OCI-LY1 (cell line): ENCODE results near the gene ZNF462.

Source experiments
- CTCF ChIP-seq: fragments of 200-600 bp; sonication (generic), shearing (Covaris generic); IDR thresholded peaks from 2 replicates; pipeline ENCODE4 v1.5.1; 2017; ENCODE audit warnings: mild to moderate bottlenecking, antibody characterized with exemption, low read length, moderate library complexity, mixed read lengths
- EZH2 ChIP-seq: fragments of 200-600 bp; sonication (generic), shearing (Covaris generic); IDR thresholded peaks from 2 replicates; pipeline ENCODE4 v1.8.0; 2017; ENCODE audit warnings: borderline replicate concordance, mixed run types, mild to moderate bottlenecking, antibody characterized with exemption, low read length, moderate library complexity, mixed read lengths

- no peak for TF ChIP-seq EZH2
- no peak for TF ChIP-seq CTCF
Measured at GRCh38 chr9:106868565-106868964, 5.6 kb downstream of the ZNF462 start.
